G401 (cell line): ENCODE results near the gene IQCN. TPM values are rescaled to one million over a fixed set of nuclear protein-coding genes. Genes with fewer than 3 reads are reported as not detected.
"Not testable (repeated sequence)": the region's sequence is repeated elsewhere in the genome, so short reads cannot be mapped to it uniquely, and the experiment has no call there.

Source experiments
- DNase-seq: peaks from one replicate; pipeline ENCODE4 v3.0.0-alpha.2; 2015; ENCODE audit warnings: low spot score
- in situ Hi-C: cut with HindIII; loops from 2 replicates; pipeline ENCODE4 v1.10.0; 2016; ENCODE audit warnings: low sequenced_read_pairs, mixed read lengths
- total RNA-seq: library from RNA; depleted of rRNA; stranded (reverse); fragments of >200 nt; shearing (Covaris generic); gene quantifications from 2 replicates; pipeline ENCODE4 v1.2.3, GENCODE V29; 2014; rRNA removed

Gene IQCN
- total RNA-seq, 1 experiment from 2014 or later: 0.47 TPM

DNA sequence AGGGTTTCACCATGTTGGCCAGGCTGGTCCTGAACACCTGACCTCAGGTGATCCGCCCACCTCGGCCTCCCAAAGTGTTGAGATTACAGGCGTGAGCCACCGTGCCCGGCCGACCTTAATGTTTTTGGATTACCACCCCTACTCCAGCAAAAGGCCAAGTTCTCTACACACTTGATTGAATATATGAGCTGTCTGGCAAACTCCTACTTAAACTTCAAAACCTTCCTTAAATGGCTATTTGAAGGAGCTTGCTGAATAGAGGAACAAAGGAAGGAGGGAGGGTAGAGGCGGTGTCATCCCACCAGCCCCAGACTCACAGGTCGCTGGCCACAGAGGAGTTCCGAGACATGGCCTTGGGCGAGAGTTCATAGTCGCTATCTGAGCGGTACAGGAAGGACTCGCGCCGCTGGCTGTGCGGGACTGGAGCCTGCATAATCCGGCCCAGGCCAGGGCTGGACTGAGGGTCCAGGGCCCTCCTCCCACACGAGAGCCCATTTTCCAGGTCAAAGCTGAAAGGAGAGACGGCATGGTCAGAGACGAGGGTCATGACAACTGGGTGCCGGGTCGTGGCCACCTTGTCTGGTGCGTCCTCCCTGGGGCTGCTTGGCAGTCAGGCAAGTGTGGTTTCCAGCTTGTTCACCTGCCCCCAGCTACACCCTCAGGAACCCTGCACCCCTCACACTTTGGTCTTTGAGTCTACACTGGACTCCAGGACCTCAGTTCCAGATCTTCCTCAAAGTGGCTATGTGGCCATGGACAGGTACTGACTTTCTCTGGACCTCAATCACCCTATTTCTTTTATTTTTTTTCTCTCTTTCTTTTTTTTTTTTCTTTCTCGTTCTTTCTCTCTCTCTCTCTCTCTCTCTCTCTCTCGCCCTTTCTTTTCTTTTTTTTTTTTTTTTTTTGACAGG lies 52.2 kb downstream of the IQCN start:
- in situ Hi-C loops: no loop called here
- DNase-seq: no peak

- no peak for DNase-seq
- in situ Hi-C loops: no loop called here
These were observed 53.5 kb downstream of the IQCN start for GRCh38 chr19:18220632-18221275.

- DNase-seq: no peak
- in situ Hi-C loops: no loop called here
These were observed 54.2 kb downstream of the IQCN start for GRCh38 chr19:18219911-18220631.

GRCh38 chr19:18218600-18218999 lies 55.7 kb downstream of the IQCN start:
- DNase-seq: no peak
- in situ Hi-C loops: no loop called here

DNA sequence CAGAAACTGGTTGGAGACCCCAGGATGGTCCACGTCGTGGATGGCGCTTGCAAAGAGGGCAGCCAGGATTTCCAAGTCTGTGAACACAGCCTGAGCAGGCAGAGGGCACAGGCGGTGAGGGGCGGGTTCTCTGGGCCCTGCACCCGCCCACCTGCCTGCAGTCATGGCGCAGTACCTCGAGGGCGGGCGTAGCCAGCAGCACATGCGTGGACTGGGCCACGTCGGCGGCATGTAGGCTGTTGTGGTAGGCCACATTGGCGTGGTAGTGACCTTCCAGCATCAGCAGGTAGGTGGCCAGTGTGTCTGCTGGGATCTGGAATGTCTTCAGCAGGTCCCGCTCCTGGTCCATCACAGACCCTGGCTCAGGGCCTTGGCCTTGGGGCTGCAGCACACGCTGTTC lies 56.1 kb downstream of the IQCN start:
- DNase-seq: no peak
- in situ Hi-C loops: no loop called here

DNA sequence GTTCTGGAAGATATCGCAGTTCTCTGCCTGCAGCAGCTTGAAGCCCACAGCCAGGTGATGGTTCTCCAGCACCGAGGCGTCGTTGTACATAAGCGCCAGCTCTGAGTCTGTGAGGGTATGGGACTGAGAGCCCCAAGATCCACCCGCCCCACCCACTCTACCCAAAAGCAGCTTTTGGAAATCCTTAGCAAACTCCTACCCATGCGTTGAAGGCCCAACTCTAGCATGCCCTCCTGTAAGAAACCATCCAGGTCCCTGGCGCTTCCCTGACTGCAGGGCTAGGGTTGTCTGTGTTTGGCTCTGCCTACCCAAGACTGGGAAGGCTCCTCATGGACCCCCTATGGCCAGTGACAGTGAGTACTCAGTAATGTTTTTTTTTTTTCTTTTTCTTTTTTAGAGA lies 57.5 kb downstream of the IQCN start:
- in situ Hi-C loops: no loop called here

DNA sequence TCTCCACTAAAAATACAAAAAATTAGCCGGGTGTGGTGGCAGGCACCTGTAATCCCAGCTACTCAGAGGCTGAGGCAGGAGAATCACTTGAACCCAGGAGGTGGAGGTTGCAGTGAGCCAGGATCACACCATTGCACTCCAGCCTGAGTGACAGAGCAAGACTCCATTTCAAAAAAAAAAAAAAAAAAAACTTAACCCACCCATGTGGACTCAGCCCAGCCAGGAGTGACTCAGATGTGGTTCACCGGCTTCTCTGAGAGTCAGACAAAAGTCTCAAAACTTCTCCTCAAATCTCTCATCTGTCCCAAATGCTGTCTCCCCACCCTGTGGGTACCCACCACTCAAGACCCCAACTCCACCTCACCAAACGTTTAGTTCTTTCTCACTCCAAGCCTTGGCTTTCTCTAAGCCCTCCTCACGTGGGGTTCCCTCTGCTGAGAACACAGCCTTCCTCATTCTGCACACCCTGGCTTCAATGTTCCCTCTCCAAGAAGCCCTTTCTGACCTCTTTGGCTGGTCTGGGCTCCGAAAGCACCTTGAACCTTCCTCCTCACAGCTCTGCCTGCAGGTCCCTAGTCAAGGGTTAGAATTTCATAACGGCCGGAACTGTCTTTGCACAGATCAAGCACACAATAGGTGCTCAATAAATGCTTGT lies 59.3 kb downstream of the IQCN start:
- DNase-seq: no peak
- in situ Hi-C loops: no loop called here

More for the DNA sequence above, 57.5 kb downstream of the IQCN start:
- DNase-seq: no peak

GRCh38 chr19:18211683-18212082 lies 62.6 kb downstream of the IQCN start:
- DNase-seq: no peak
- in situ Hi-C loops: no loop called here

- in situ Hi-C loops, DNase-seq: not testable (repeated sequence)
These were observed 64.3 kb downstream of the IQCN start for GRCh38 chr19:18209912-18210311.

DNA sequence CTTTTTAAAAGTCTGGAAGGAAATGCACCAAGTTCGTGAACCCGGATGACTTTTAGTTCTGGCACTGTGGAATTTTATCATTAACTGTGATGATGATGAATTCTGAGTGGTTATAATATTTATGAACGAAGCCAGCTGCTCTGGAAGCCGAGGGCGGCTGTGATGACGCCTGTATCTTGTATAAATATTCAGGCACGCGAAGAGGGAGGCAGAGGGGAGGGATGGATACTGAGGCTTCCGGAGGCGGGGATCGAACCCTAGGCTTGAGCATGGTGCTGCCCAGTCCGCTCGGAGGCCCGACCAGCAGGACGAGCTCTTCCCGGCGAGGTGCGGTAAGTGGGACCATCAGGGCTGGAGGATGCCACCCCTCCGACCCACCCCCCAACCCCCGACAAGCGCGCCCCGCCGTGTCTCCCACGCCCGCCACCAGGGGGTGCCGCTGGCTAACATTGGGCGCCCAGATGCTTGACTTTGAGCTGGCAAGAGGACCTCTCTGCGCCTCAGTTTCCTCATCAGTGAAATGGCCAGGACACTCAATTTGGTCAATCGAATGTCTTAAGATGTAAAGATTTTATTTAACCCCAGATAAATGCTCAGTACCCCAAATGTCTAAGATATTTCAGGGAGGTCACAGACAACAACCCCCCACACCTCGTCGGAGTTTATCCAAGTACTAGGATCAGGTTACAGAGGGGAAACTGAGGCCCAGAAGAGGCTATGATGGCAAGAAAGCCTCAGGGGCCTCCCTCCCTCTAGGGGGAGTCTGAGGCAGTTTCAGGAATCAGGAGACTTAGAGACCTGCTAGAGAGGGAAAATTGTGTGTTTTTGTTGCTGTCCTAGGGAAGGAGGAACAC lies 65.9 kb downstream of the IQCN start:
- in situ Hi-C loops: no loop called here
- no peak for DNase-seq

Other genes starting within 250 kb of the IQCN start
- gene IL12RB1, start 187.5 kb downstream of the IQCN start, total RNA-seq: not detected in 2 replicates
- gene MAST3, start 176.7 kb downstream of the IQCN start, total RNA-seq: 1.2 and 2.6 TPM in 2 replicates
- gene PIK3R2, start 121.3 kb downstream of the IQCN start, total RNA-seq: 7.9 and 31.5 TPM in 2 replicates
- 77.6 and 103 TPM in 2 replicates for gene IFI30, start 100.6 kb downstream of the IQCN start, total RNA-seq
- gene MPV17L2, start 81.2 kb downstream of the IQCN start, total RNA-seq: 30.4 and 67.0 TPM in 2 replicates
- gene RAB3A, start 70.4 kb downstream of the IQCN start, total RNA-seq: 0.14 and 2.0 TPM in 2 replicates
- 11.1 and 17.0 TPM in 2 replicates for gene PDE4C, start 48.0 kb downstream of the IQCN start, total RNA-seq
- 263 and 286 TPM in 2 replicates for gene JUND, start 7.2 kb upstream of the IQCN start, total RNA-seq
- gene LSM4, start 48.6 kb upstream of the IQCN start, total RNA-seq: 539 and 749 TPM in 2 replicates
- gene PGPEP1, start 66.1 kb upstream of the IQCN start, total RNA-seq: 6.5 and 14.1 TPM in 2 replicates
- gene GDF15, start 111.7 kb upstream of the IQCN start, total RNA-seq: 143 and 217 TPM in 2 replicates
- not detected in 2 replicates for gene LRRC25, start 123.2 kb upstream of the IQCN start, total RNA-seq
- 272 and 351 TPM in 2 replicates for gene SSBP4, start 144.9 kb upstream of the IQCN start, total RNA-seq
- 251 and 359 TPM in 2 replicates for gene ISYNA1, start 163.7 kb upstream of the IQCN start, total RNA-seq
- 15.9 and 16.0 TPM in 2 replicates for gene ELL, start 247.6 kb upstream of the IQCN start, total RNA-seq